ENCODE measurements around the gene DPYD.
A peak's percentile ranks its signal among the peaks of the same experiment; 100 is the strongest.

DPYD gene

GRCh38 chr1:97338347-97338746, 582.5 kb downstream of the DPYD start:
- no peak for DNase-seq (ENCODE audit: extremely low read depth, low read depth)
- no peak overlapping the region for H3K4me3 ChIP-seq (replicated peaks; ENCODE audit: low read depth, low read length)
- TF ChIP-seq, protein P1, sequence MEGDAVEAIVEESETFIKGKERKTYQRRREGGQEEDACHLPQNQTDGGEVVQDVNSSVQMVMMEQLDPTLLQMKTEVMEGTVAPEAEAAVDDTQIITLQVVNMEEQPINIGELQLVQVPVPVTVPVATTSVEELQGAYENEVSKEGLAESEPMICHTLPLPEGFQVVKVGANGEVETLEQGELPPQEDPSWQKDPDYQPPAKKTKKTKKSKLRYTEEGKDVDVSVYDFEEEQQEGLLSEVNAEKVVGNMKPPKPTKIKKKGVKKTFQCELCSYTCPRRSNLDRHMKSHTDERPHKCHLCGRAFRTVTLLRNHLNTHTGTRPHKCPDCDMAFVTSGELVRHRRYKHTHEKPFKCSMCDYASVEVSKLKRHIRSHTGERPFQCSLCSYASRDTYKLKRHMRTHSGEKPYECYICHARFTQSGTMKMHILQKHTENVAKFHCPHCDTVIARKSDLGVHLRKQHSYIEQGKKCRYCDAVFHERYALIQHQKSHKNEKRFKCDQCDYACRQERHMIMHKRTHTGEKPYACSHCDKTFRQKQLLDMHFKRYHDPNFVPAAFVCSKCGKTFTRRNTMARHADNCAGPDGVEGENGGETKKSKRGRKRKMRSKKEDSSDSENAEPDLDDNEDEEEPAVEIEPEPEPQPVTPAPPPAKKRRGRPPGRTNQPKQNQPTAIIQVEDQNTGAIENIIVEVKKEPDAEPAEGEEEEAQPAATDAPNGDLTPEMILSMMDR (IDR thresholded peaks at IDR 0.05; ENCODE audit: low read depth, low read length, missing control alignments), result no peak

- TF ChIP-seq, protein P1 (IDR thresholded peaks at IDR 0.05; ENCODE audit: low read depth, low read length, missing control alignments), result no peak
- no peak overlapping the region for H3K4me3 ChIP-seq (replicated peaks; ENCODE audit: low read depth, low read length)
- no peak for DNase-seq (ENCODE audit: extremely low read depth, low read depth)
Observed at GRCh38 chr1:97337250-97338030, 583.4 kb downstream of the DPYD start.

GRCh38 chr1:97334454-97334853, 586.4 kb downstream of the DPYD start:
- TF ChIP-seq, protein P1 (IDR thresholded peaks at IDR 0.05; ENCODE audit: low read depth, low read length, missing control alignments), result no peak
- H3K4me3 ChIP-seq (replicated peaks; ENCODE audit: low read depth, low read length), result no peak overlapping the region
- DNase-seq (ENCODE audit: extremely low read depth, low read depth), result peak; percentile 11

DNA sequence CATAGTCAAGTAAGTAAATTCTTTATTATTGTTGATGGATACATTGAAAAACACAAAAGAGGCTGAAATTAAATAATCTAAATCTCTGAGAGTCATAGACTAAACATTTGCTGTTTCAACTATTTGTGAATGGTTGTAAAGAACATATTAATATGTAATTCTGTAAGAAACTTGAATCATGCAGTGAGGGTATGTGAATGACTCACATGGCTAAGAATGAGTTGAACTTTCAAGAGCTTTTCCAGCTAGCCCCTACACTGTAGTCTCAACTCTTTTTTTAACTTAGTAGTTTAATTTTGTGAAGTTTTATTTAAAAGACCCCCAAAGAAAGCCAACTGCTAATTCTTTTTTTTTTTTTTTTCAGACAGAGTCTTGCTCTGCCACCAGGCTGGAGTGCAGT, 588.1 kb downstream of the DPYD start:
- no peak overlapping the region for H3K4me3 ChIP-seq (replicated peaks; ENCODE audit: low read depth, low read length)
- no peak for DNase-seq (ENCODE audit: extremely low read depth, low read depth)
- TF ChIP-seq, protein P1 (IDR thresholded peaks at IDR 0.05; ENCODE audit: low read depth, low read length, missing control alignments), result no peak

DNA sequence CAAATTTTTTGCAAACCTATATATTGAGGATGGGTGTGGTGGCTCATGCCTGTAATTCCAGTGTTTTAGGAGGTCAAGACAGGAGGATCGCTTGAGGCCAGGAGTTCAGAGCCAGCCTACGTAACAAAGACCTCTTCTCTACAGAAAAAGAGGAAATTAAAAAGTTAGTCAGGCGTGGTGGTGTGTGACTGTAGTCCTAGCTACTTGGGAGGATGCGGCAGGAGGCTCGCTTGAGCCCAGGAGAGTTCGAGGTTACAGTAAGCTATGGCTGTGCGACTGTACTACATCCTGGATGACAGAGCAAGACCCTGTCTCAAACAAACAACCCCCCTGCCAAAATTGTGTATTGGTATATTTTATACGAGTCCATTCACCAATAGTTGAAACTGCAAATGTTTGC, 589.7 kb downstream of the DPYD start:
- H3K4me3 ChIP-seq (replicated peaks; ENCODE audit: low read depth, low read length), result no peak overlapping the region
- TF ChIP-seq, protein P1 (IDR thresholded peaks at IDR 0.05; ENCODE audit: low read depth, low read length, missing control alignments), result no peak
- DNase-seq (ENCODE audit: extremely low read depth, low read depth), result no peak

DNA sequence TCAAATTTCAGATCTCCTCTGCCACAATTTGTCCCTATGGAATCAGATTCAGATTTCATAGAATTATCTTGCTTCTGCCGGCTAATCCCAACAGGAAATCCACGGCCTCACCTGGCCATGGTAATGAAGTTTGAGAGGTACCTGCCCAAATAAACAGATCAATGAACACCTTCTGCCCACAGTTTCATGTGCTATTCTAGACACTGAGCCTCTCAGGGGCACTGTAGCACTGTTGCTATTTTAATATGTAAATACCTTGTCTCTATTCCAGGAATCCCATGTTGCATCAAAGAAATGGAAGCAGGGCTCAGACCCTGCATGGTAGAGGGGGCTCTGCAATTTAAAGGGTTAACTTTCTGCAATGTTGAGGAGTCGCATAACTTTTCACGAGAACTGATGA, 606.1 kb downstream of the DPYD start:
- H3K4me3 ChIP-seq (replicated peaks; ENCODE audit: low read depth, low read length), result no peak overlapping the region
- no peak for DNase-seq (ENCODE audit: extremely low read depth, low read depth)
- TF ChIP-seq, protein P1 (IDR thresholded peaks at IDR 0.05; ENCODE audit: low read depth, low read length, missing control alignments), result no peak

DNA sequence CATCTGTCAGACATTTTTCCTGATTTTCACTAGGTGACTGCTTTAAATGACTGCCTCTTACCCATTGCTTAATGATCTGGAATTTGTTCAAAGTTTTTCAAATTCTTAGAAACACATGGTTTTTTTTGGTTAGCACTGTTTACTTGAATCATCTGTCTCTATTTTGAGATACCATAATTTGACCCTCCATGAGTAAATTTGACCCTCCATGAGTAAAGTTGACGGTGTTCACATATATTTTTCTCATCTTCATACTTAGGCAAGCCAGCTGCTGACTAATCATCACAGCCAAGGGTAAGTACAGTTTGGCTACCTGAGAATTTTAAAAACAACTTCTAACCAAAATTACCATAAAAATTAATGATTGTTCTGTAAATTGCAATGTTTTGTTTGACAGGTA, 612.7 kb downstream of the DPYD start:
- DNase-seq (ENCODE audit: extremely low read depth, low read depth), result no peak
- H3K4me3 ChIP-seq (replicated peaks; ENCODE audit: low read depth, low read length), result no peak overlapping the region
- TF ChIP-seq, protein P1 (IDR thresholded peaks at IDR 0.05; ENCODE audit: low read depth, low read length, missing control alignments), result no peak

Measured in HFF-Myc (cell line).